SIG-M5 treated with dmso at 0.1 percent for 504 hours (cell line): ENCODE data around the gene LRP1.

Experiments
- DNase-seq: peaks from one replicate; lab custom pipeline; 2025; ENCODE audit not compliant: unreplicated experiment; lab: John Stamatoyannopoulos, UW

The LRP1 gene

DNA sequence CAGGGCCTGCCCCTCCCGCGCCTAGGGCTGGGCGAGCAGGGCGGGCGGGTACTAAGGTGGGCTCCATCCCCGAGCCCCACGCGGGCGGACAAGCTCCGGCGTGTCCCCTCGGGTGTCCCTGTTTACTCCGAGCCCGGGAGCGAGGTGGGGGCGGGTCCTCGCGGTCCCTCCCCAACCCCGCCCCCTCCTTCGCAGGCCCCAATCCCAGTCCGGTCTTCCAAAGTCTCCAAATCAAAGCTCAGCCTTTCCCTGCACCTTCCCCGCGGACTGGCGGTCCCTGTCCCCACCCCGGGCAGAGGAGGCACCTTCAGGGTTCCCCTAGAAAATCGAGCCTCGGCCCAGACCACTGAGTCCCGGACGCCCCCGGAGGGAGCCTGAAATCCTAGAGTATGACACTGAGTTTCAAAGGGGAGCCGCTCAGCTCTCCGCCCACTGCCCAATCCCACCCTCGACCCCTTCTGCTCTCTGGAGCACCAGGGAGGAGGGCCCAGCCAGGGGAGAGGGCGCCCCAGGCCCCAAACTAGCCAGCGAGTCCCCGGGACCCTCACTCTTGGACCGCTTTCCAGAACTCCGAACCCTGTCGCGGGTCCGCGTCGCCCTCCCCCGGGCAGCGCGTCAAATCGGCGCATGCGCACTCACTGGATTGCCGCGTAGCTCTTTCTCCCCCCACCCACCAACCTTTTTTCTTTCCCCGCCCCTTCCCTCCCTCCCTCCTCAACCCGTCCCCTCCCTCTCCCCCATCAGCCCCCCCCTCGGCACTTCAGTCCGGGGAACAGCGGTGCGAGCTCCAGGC is at the start of gene LRP1:
Gene LRP1 (plus strand): TSS at position 758 of the 793 bp plus-strand sequence. CDS start 482 bp downstream, outside the sequence.
- peak; percentile 31 for DNase-seq

DNA sequence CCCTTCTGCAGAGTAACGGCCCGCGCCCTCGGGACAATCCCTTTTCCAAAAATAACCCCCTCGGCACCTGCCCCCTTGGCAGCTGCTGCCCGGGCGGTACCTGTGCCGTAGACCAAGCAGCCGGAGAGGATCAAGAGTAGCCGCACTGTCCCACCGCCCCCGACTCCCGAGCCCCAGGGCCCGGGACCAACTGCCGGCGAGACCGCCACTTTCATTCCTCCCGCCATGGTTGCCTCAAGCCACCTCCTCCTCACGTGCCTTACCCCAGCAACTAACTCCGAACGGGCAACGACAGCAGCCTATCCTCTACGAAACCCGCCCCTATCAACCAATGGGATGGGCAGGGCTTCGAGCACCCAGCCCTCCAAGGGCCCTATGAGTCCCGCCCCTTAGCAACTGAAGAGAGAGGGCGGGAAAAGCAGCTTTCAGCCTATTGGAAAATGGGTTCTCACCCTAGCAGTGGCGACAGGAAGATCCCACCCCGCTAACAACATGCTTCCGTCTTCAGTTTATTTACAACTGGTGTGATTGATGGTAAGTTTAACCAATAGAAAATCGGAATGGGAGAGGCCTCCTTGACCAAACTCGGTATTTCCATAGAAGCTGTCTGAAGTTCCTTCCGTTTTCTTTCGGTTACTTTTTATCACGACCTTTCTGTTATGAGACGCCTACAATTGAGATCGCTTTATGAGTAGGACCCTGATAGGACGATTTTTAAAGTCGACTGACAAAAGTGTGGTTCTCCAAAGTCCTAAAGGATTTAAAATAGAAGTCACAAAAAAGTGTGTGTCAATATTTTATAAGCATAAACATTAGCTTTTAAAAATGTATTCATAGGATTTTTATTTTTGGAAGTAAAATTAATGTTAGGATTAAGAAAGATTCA is 49.5 kb upstream of the LRP1 start, which contains the start of gene NEMP1:
Gene NEMP1 (minus strand): TSS at position 273 of the 886 bp plus-strand sequence. CDS start 46 bp downstream, at position 227.
- peak; percentile 100 for DNase-seq

DNA sequence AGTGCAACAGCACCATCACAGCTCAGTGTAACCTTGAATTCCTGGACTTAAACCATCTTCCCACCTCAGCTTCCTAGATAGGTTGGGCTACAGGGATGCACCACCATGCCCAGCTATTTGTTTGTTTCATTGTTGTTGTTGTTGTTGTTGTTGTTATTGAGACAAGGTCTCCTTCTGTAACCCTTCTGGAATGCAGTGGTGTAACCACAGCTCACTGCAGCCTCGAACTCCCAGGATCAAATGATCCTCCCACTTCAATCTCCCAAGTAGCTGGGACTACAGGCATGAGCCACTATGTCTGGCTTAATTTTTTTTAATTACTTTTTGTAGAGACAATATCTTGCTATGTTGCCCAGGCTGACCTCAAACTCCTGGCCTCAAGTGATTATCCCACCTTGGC is 48.5 kb upstream of the LRP1 start:
- no peak for DNase-seq

DNA sequence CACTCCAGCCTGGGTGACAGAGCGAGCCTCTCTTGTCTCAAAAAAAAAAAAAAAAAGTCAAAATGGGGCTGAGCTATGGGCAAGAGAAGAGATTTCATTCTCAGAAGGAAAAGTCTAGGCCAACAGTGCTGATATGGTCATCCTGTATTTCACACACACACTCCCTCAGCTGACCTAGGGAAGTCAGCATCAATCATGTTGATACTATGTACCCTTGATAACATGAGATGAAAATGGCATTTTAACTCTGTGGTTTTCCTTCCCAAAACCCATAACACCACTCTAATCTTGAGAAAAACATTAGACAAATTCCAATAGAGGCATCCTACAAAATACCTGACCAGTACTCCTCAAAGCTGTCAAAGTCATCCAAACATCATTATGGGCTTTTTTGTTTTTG is 47.4 kb upstream of the LRP1 start:
- DNase-seq, result no peak

DNA sequence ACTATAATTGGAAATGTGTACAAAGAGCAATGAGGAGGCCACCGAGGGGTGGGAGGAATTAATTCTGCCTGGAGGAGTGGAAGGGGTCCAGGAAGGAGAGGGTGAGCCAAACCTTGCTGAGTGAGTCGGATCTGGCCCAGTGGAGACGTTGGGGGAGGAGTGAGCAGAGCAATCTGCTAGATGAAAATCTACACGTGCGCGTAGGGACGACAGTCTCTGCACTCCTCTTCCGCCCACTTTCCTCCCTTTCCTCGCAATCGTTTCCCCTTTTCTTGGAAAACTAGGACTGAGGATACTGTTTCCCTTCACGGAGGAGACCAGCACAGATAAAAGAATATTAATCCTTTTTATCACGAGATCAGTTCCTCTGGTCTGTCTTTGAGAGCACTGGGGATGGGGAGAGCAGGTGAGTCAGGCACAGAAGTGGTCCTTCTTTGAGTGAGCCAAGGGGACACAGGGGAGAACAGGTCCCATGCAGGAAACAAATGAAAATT is 42.2 kb upstream of the LRP1 start:
- DNase-seq, result no peak

DNA sequence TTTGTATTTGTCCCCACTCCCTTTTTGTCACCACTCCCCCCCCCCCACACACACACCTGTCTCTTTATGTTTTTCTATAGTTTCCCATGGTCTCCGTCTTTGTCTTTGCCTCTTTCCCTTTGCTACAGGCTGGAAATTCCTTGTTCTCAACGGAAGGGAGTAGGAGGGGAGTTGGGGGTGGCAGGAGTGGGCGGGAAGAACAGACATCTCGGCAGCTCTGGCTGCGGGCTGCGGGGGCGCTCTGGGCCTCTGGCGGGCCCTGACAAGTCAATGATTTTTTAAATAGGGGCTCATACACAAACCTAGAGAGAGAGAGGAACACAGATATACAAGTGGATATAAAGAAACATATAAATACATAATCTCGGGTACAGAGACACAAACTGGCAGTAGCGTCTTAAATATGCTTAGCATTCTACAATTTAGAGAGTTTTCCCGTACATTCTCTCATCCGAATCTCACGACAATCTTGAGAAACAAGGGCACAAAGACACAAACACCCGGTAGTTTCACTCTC is 41.7 kb upstream of the LRP1 start:
- DNase-seq, result peak; percentile 73

DNA sequence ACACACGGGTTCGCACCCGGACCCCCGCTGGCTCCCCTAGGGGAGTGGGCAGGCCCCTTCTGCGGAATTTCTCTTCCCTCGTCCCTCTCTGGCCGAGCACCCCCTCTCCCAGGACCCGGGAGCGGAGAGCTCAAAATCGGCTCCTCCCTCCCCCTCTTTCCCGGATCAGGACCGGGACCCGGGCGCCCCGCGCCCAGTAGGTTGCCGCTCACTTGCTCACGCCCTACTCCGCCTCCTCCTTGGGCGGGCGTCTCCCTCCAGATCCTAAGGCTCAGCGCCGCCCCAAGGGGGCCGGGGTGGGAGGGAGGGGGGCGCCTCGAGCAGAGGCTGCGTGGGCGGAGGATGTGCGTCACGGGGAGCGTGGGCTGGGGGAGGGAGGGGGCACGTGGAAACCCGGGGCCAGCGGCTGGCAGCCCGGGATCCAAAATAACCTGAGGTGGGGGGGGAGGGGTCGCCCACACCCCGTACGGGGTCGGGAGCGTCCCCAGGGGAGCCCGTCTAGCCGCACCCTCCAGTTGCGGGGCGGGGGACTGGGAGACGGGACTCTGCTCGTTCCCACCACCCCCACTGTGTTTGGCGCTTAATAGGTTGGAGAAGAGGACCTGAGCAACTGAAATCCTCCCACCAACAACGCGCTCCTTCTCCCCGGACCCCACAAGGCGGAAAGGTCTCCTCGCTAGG is 41.1 kb upstream of the LRP1 start:
- peak; percentile 88 for DNase-seq

DNA sequence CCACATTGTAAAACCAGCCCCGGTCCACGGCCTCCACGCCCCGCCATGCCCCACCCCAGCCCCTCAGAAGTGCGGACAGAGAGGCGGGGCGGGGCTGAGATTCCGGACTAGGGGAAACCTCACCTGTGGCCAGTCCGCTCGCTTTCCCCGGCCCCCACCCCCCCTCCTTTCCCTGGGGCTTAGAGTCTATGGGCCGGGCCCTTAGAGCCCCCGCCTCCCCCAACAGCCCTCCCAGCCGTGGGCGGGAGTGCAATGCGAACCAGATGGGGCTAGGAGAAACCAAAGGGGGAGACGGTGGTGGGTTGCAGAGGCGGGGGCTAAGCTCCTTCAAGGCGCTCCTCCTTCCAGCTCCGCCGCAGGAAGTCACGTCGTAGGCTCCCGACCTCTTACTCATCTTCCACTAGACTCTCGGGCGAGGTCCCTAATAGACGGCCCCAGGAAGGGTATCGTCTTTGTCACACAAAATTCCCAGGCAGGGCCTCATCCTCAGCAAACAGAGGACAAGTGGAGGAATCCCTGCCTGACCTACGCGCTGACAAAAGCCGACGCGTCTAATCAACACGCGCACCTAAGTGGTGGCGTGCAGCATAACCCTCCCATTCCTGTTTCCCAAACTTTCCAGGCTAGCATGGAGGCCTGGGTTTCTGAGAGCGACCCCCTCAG is 40.5 kb upstream of the LRP1 start:
- peak; percentile 90 for DNase-seq

DNA sequence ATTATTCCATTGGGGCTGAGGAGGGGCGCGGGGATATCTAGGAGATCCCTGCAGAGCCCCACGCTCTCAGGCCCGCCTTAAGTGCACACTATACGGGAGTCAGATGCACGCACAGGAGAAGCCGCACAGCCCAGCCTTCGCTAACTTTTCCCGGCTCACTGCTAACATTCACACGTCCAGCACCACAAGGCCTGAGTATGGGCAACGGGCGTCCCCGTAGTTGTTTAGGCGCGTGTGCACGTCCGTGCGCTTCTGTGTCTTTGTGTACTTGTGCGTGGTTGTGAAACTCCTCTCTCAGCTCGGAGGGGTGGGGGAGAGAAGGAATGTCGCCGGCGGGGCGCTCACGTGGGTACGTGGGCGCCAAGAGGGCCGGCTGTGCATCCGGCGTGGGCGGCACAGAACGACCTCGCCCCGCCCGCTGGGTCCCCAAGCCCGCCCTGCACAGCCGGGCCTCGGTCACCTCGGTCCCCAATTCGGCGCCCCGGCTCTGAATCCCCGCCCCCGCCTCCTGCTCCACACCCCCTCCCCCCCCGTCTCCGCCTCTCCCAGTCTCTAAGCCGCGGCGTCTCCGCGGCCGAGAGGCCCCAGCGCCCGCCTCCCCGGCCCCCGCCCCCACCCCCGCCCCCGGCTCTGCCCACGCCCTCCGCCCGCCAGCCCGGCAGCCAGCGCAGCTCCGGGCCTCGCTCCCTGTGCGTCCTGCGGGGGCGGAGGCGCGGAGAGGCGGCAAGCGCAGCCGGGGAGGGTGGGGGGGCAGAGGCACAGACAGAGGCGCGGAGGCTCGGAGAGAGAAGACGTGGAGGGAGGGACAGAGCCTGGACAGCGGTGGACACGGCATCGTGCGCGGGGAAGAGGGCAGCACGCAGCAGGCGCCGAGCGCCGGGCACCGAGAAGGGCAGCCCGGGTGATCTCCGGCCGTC is 39.7 kb upstream of the LRP1 start, which contains the start of gene NAB2:
Gene NAB2 (plus strand): TSS at position 761 of the 917 bp plus-strand sequence. CDS start 158 bp downstream, outside the sequence.
- peak; percentile 98 for DNase-seq

DNA sequence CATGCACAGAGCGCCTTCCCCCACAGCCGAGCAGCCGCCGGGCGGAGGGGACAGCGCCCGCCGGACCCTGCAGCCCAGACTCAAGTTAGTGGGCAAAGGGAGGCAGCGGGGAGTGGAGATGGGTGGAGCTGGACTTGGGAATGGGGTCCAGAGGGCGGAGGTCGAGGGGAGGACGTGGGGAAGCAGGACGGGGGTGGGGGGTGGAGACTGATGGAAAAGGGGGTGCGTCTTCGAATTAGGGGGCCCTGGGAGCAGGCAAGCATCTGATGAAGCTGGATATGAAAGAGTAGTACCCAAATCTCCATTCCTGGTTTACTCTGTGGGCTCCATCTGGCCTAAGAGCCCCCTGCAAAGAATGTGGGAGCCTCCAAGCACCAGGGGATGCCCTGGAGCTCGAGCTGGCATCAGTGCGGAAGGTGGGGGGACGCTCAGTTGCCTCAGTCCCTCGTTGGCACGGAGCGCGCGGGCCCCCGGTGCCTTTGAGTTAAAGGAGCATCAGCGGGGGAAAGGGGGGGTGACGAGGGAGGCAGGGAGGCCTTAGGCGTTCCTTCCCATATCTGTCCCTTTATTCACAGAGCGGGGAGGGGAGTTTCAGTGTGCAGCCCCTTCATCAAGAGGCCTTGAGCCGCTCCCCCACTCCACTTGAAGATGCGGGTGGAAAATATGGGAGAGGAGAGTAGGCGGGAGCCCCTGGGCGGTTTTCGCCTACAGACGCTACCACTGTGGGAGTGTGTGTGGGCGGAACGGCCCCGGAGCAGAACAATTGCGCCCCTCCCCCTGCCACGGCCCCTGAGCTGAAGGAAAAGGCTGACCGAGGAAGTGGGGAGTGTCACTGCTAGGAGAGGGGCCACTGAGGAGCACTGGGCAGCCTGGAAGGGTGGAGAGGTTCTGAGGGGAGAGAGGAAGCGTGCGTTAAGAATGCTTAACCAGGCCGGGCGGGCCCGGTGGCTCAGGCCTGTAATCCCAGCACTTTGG is 38.7 kb upstream of the LRP1 start:
- DNase-seq, result peak; percentile 77

DNA sequence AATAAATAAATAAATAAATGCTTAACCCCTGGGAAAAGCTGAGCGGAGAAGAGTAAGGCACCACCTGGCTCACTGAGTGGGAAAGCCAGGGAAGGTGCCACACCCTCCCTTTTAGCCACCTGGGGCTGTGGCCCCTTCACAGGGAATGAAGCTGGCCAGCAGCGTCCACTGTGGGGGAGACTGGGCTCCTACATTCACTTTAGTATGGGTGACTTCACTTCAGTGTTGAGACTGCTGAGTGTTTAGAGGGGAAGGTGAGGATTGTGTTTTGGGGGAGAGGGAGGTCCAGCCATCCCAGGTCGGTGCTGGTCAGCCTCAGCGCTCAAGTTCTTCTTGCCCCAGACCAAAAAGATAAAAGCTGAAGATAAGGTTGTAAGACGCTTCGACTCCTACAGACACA is 37.8 kb upstream of the LRP1 start:
- DNase-seq, result no peak

DNA sequence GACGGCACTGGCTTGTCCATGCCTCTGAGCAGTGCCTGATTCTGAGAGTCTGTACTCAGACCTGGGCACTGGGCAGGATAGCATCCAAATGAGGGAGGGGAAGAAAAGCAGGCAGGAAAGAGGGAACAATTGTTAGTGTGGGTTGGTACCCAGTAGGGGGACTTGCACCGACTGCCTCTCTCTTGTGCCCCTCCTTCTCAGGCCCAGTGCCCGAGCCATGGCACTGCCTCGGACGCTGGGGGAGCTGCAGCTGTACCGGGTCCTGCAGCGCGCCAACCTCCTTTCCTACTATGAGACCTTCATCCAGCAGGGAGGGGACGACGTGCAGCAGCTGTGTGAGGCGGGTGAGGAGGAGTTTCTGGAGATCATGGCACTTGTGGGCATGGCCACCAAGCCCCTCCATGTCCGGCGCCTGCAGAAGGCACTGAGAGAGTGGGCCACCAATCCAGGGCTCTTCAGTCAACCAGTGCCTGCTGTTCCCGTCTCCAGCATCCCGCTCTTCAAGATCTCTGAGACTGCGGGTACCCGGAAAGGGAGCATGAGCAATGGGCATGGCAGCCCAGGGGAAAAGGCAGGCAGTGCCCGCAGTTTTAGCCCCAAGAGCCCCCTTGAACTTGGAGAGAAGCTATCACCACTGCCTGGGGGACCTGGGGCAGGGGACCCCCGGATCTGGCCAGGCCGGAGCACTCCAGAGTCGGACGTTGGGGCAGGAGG is 37.2 kb upstream of the LRP1 start:
- DNase-seq, result no peak

DNA sequence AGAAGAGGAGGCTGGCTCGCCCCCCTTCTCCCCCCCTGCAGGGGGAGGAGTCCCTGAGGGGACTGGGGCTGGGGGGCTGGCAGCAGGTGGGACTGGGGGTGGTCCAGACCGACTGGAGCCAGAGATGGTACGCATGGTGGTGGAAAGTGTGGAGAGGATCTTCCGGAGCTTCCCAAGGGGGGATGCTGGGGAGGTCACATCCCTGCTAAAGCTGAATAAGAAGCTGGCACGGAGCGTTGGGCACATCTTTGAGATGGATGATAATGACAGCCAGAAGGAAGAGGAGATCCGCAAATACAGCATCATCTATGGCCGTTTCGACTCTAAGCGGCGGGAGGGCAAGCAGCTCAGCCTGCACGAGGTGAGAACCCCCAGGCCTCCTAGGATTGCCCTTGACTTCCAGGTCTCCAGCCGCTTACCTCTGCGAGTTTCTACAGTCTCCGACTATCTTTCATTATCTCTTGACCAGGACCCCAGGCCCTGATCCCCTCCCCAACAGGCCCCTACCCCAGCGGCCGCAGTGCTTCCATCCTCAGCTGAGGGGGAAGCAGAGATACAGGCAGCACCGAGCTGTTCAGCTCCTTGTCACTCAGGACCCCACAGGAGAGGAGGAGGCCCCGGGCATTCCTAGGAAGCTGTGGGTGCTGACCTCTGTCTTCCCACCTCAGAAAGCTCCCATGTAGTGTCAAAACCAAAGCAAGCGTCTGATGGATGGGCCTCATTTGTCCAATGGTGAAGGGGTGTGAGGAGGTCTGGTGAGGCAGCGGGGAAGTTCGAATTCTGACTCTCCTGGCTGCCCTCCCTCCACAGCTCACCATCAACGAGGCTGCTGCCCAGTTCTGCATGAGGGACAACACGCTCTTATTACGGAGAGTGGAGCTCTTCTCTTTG is 36.4 kb upstream of the LRP1 start:
- DNase-seq, result no peak

DNA sequence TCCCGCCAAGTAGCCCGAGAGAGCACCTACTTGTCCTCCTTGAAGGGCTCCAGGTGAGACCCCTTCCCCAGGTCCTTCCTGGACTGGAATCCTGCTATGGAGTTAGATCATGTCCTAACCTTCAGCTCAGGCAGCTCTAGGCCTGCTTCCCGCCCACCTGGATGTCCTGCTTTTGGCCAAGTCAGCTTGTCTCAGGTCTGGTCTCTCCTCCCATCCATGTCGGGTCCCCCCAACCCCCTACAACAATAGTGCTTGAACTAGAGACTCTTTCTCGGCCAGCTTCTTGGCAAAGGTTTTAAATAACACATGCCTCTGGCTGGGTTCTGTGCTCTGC is 35.8 kb upstream of the LRP1 start:
- DNase-seq, result no peak

DNA sequence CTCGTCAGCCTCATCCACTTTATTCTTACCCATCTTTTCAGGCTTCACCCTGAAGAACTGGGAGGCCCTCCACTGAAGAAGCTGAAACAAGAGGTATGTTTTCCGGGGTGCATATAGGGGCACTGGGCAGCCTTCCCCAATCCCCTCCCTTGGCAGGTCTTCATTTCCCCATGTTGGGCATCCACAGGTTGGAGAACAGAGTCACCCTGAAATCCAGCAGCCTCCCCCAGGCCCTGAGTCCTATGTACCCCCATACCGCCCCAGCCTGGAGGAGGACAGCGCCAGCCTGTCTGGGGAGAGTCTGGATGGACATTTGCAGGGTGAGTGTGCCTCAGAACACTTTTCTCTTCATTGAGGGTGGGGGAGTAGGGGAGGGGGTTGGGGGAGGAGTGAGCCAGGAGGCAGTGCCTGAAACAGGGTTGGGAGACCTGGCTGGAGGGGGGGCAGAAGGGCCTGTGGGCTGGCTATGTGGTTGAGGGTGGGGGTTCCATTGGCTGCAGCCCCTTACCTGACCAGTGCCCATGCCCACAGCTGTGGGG is 35.3 kb upstream of the LRP1 start:
- DNase-seq, result no peak
